ENCODE measurements around the gene FZD10. TPM values are rescaled to one million over a fixed set of nuclear protein-coding genes. Genes with fewer than 3 reads are reported as not detected.

The FZD10 gene
- total and polyA plus RNA-seq, 2 of the 13 experiments (the other 11 are each of a cell fraction or from before 2014, with no cell fraction given), result not detected

GRCh38 chr12:130185455-130186391 is 23.5 kb downstream of the FZD10 start:
- H3K27ac ChIP-seq (ENCODE audit: extremely low read length, insufficient read depth, low read length), result no peak overlapping the region
- no peak overlapping the region for H3K4me2 ChIP-seq (ENCODE audit: low read depth, low read length)
- CTCF ChIA-PET (ENCODE audit: low intra/inter-chr PET ratio, low total read pairs), result no interaction called here
- no peaks in the 10 kb centered on the region for H3K79me2 ChIP-seq (ENCODE audit: insufficient read depth, low read length)
- no peaks in the 10 kb centered on the region for H3K36me3 ChIP-seq (replicated peaks in 1 of 2; ENCODE audit: control insufficient read depth in 1 of 2, insufficient read depth in 2 of 2, low read length in 2 of 2)
- H3K4me3 ChIP-seq (replicated peaks in 1 of 3; ENCODE audit: insufficient read depth in 1 of 3, low read depth in 2 of 3, low read length in 3 of 3), result no peak overlapping the region
- no TSS peak for BruUV-seq (replicated peaks)
- H3K9ac ChIP-seq (ENCODE audit: insufficient read depth, low read depth, low read length), result no peak overlapping the region
- H2AFZ ChIP-seq (ENCODE audit: low read length), result no peak overlapping the region
- peaks cover 5 to 29% of the 10 kb centered on the region in 2 experiments for H3K27me3 ChIP-seq (ENCODE audit: control insufficient read depth in 1 of 2, insufficient read depth in 2 of 2, low read length in 2 of 2)
- no peak for DNase-seq (ENCODE audit: low spot score)
- H4K20me1 ChIP-seq (ENCODE audit: insufficient read depth, low read length), result no peaks in the 10 kb centered on the region
- H3K4me1 ChIP-seq (ENCODE audit: insufficient read depth, low read length), result no peaks in the 10 kb centered on the region
- in situ Hi-C loops (cut with HindIII; ENCODE audit: extremely low pct_ligation_motif_present, low pct_unique_long_range_greater_than_20kb) (no loop called here), intact Hi-C loops (cut with micrococcal nuclease; ENCODE audit: unreplicated experiment) (no loop called here)
- POLR2A ChIA-PET, result no interaction called here
- WGBS (ENCODE audit: low lambda C conversion rate), result 54% methylated on average over 13 of the region's 30 CpGs
- FAIRE-seq, result no peak
- H3K9me3 ChIP-seq (ENCODE audit: low read length), result no peaks in the 10 kb centered on the region
- TF ChIP-seq CREM (IDR thresholded peaks at IDR 0.05) (no peak), CREM (CRISPR knock-in tag; IDR thresholded peaks at IDR 0.05) (no peak), AKNA (CRISPR knock-in tag; IDR thresholded peaks at IDR 0.05; ENCODE audit: borderline replicate concordance) (no peak), ZNF674 (CRISPR knock-in tag; IDR thresholded peaks at IDR 0.05; ENCODE audit: low read depth) (no peak)
- no peak for ATAC-seq

Data from HepG2 (cell line).